NB4 (cell line): ENCODE results near the gene FA2H.

Experiments used
- DNase-seq: peaks from one replicate; pipeline ENCODE4 v3.0.0; 2010; ENCODE audit warnings: low read depth
- H3K4me3 ChIP-seq: one replicate; pipeline ENCODE4 v1.5.1; 2011; ENCODE audit warnings: mild to moderate bottlenecking, low read depth, low read length, moderate library complexity
- CTCF ChIP-seq: IDR thresholded peaks from one replicate; pipeline ENCODE4 v1.5.1; 2012; ENCODE audit warnings: low read depth, low read length
- MYC ChIP-seq: IDR thresholded peaks from 2 replicates; pipeline ENCODE4 v1.6.1; 2011; ENCODE audit warnings: low read depth, low read length
- POLR2A ChIP-seq: IDR thresholded peaks from 2 replicates; pipeline ENCODE4 v1.6.1; 2011; ENCODE audit warnings: mild to moderate bottlenecking; ENCODE audit not compliant: insufficient read length; ENCODE audit errors: extremely low read depth
- TF ChIP-seq, protein P1 (sequence below): IDR thresholded peaks from 2 replicates; pipeline ENCODE4 v1.6.1; 2011; ENCODE audit warnings: low read depth, low read length

The FA2H gene

DNA sequence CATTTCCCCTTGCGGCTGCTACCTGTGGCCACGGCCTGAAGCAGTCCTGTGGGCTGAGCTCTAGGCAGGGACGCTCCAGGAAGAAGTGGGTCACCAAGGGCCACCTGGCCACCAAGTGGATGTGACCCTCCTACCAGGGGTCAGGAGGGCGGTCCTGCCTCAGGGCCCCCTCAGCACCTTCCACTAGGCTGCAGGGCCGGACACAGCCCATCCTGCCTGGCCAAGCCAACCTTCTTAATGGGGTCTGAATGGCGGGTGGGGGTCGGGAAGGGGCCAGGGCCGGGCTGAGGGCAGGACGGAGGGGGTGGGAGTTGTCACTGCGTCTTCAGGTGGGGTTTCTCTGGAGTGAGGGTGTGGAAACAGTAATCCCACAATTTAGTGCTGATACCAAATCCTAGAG, 60.7 kb downstream of the FA2H start:
- no peak for TF ChIP-seq POLR2A
- H3K4me3 ChIP-seq, result no peak overlapping the region
- DNase-seq, result no peak

DNA sequence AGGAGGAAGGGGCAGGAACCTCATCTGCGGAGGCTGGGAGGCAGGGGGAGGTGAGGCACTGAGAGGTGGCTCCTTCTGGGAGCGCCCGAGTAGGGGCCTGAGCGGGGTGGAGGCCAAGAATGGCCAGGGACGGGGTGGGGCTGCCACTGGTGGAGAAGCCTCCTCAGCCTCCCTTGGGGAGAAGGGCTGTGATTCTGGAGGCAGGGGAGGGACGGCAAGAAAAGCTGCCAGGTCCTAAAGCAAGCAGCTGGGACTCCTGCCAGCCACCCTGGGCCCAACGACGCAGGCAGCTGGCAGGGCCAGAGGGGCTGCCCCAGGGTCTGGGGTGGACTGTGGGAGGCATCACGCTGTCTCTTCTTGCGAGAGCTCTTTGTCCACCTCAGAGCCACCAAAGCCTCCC, 61.3 kb downstream of the FA2H start:
- H3K4me3 ChIP-seq, result no peak overlapping the region
- no peak for TF ChIP-seq CTCF
- TF ChIP-seq, protein P1, sequence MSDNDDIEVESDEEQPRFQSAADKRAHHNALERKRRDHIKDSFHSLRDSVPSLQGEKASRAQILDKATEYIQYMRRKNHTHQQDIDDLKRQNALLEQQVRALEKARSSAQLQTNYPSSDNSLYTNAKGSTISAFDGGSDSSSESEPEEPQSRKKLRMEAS, result no peak
- no peak for TF ChIP-seq POLR2A
- TF ChIP-seq MYC, result no peak
- DNase-seq, result no peak

DNA sequence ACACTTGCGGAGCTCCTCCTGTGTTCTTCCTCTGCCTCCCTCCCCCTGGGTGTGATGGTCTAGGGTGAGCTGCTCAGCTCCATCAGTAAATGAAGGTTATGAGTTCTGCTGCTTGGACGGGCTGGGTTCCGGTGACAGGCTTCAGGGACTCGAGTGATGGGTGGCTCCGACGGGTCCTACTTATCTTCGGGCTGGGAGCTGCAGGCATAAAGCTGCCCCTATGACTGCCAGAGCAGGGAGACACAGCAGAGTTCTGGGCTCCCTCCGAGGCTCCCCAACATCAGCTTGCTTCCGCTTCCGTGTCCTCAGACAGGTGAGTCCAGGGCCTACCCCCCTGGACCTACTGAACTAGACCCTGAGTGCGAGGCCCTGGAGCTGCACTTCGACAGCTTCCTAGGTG, 62.7 kb downstream of the FA2H start:
- DNase-seq, result no peak
- TF ChIP-seq POLR2A, result no peak
- no peak for TF ChIP-seq CTCF
- TF ChIP-seq, protein P1, result no peak
- TF ChIP-seq MYC, result no peak
- no peak overlapping the region for H3K4me3 ChIP-seq

DNA sequence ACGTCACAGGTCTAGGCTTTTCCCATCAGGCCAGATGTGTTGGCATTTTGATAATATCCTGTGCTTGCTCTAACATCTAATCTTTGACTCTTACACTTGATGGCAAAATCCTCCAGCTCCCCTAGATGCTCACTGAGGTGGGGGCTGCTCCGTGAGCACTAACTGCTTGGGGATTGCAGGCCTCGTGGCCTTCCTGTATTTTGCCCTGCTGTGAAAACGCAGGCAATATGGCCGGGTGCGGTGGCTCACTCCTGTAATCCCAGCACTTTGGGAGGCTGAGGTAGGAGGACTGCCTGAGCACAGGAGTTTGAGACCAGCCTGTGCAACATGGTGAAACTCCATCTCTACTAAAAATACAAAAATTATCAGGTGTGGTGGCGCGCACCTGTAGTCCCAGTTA, 64.2 kb downstream of the FA2H start:
- TF ChIP-seq POLR2A (no peak), CTCF (no peak), MYC (no peak)
- TF ChIP-seq, protein P1, result no peak
- DNase-seq, result no peak
- no peak overlapping the region for H3K4me3 ChIP-seq

DNA sequence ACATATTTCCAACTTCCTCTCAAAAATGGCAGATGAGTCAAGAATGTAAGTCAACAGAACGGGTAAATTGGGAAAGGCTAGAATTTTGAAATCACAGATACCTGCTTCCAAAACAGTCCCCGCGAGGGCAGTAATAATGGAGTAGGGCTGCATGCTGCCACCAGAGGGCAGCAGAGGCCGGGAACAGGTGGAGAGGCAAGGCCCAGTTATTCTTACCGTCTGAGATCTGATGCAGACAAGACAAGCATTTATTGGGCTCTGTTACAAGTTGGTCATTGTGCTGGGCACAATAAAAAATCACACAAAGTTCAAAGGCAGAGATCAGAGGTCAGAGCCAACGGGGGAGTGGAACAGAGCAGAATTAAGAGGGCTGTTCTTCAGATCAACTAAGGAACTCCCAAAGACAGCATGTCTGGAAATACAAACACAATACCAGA, 65.2 kb downstream of the FA2H start:
- peak; percentile 89 for DNase-seq
- H3K4me3 ChIP-seq, result no peak overlapping the region
- TF ChIP-seq POLR2A (no peak), CTCF (peak; percentile 99), MYC (peak; percentile 60; the same call in 1 of the 2 replicates)
- TF ChIP-seq, protein P1, result peak; percentile 66

DNA sequence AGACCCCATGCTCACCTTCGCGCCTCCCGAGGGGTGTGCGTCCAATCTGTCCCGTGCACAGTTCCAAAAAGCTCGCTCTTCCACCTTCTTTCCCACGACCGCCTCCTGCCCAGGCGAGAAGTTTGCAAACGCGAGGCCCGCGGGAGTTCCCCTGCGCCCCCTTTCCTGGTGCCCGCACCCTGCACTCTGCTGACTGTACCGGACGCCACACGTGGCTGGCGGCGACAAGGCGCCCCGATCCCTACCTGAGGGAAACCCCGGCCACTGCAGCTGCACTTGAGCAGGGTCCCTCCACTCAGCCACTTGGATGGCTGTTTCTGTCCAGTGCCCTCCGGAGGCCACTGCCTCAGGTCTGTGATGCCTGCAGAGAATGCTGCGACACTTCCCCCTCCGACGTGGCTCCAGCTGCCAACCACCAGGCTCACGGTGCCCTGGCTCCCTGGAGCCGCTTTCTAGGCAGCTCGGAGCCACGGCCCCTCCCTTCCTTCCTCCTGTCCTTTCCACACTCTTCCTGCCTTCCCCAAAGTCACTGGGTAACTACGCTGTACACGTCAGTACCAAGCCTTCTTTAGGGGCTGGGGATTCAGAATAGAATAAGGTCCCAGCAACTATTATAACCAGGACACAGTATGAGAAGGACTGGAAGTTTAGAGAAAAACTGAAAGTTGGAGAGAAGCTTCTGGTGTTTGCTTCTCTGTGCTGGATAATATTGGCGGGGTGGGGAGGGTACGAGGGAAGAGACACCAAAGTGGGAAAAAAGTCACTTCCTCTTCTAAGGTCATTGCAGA, 74.0 kb downstream of the FA2H start, which contains the start of gene MLKL:
Gene MLKL (minus strand): TSS at position 425 of the 788 bp plus-strand sequence. CDS start 5,105 bp downstream, outside the sequence.
- DNase-seq, result peak; percentile 95
- peak within 1 kb of the TSS; percentile 85 for H3K4me3 ChIP-seq
- no peak for TF ChIP-seq CTCF
- TF ChIP-seq POLR2A, result peak; percentile 57
- TF ChIP-seq MYC, result peak; percentile 77
- TF ChIP-seq, protein P1, result peak; percentile 74
